Muscle layer of duodenum (tissue), 2 donors: ENCODE measurements around the gene CTH.
"Not testable (repeated sequence)": the region's sequence is repeated elsewhere in the genome, so short reads cannot be mapped to it uniquely, and the experiment has no call there.

Source experiments
- H3K27ac ChIP-seq: one replicate; pipeline ENCODE4 v1.7.0; 2013; ENCODE audit warnings: mild to moderate bottlenecking, low read length
- H3K27me3 ChIP-seq: one replicate; pipeline ENCODE4 v1.7.0; 2013; ENCODE audit warnings: low read depth, mild to moderate bottlenecking, control low read depth, low read length
- H3K36me3 ChIP-seq, 2 donors: one replicate each; pipeline ENCODE4 v1.7.0; 2013; ENCODE audit warnings: low read length in 2 of 2, control low read depth in 1 of 2, mild to moderate bottlenecking in 1 of 2; ENCODE audit not compliant: insufficient read depth in 2 of 2, control insufficient read depth in 1 of 2
- H3K4me1 ChIP-seq, 2 donors: one replicate each; pipeline ENCODE4 v1.7.0; 2013; ENCODE audit warnings: low read length in 2 of 2, mild to moderate bottlenecking in 2 of 2, control low read depth in 1 of 2, moderate library complexity in 1 of 2; ENCODE audit not compliant: insufficient read depth in 2 of 2, control insufficient read depth in 1 of 2
- H3K4me3 ChIP-seq, 2 donors: one replicate each; pipeline ENCODE4 v1.7.0; 2013; ENCODE audit warnings: low read length in 2 of 2, low read depth in 1 of 2, mild to moderate bottlenecking in 1 of 2
- H3K9me3 ChIP-seq, 2 donors: one replicate each; pipeline ENCODE4 v1.7.0; 2013; ENCODE audit warnings: low read length in 2 of 2, control low read depth in 1 of 2, mild to moderate bottlenecking in 1 of 2; ENCODE audit not compliant: control insufficient read depth in 1 of 2
- donor health status: healthy.

The CTH gene

DNA sequence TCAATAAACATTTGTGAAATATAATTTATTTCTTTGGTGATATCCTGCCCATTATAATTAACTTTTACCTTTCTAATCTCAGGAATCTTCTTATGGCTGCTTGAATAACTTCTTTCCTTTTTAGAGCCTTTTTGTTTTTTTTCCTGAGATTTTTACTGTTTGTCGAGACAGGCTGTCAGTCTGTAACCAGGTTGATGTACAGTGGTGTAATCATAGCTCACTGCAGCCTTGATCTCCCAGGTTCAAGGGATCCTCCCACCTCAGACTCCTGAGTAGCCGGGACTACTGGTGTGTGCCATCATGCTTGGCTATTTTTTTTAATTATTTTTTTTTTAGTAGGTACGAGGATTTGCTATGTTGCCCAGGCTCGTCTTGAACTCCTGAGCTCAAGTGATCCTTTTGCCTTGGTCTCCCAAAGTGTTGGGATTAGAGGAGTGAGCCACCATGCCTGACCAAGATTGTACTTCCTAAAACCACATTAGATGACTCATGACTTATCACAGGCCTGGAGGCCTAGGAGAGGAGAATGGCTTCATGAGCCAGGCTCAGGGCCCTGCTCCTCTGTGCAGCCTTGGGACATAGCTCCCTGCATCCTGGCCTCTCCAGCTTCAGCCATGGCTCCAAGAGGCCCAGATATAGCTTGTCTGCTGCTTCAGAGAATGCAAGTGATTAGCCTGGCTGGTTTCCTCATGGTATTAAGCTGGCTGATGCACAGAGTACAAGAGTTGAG, 48.6 kb downstream of the CTH start:
- Histone ChIP-seq H3K9me3 (no peaks in the 10 kb centered on the region), H3K27me3 (no peaks in the 10 kb centered on the region), H3K4me3 (no peak overlapping the region), H3K36me3 (no peaks in the 10 kb centered on the region), H3K4me1 (no peaks in the 10 kb centered on the region), H3K27ac (no peak overlapping the region)

DNA sequence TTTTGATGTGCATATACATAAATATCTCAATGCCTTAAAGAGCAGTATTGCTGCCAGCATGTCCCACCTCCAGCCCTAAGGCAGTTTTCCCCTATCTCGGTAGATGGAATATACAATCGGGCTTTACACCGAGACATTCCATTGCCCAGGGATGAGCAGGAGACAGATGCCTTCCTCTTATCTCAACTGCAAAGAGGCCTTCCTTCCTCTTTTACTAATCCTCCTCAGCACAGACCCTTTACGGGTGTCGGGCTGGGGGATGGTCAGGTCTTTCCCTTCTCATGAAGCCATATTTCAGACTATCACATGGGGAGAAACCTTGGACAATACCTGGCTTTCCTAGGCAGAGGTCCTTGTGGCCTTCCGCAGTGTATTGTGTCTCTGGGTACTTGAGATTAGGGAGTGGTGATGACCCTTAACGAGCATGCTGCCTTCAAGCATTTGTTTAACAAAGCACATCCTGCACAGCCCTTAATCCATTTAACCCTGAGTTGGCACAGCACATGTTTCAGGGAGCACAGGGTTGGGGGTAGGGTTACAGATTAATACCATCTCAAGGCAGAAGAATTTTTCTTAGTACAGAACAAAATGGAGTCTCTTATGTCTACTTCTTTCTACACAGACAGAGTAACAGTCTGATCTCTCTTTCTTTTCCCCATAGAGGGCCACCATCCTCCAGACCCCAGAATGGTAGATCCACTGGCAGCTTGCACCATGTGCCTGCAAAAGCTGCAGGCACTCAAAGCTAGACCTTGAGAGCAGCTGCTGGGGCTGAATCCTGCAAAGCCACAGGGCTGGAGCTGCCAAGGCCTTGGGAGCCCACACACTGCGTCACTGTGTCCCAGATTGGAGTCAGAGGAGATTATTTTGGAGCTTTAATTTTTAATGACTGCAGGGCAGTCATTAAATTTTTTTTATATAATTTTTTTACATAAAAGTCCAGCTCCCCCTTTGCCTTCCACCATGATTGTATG, 50.0 kb downstream of the CTH start:
- H3K4me3 ChIP-seq, H3K9me3 ChIP-seq, H3K4me1 ChIP-seq, H3K36me3 ChIP-seq, H3K27me3 ChIP-seq, H3K27ac ChIP-seq: not testable (repeated sequence)

DNA sequence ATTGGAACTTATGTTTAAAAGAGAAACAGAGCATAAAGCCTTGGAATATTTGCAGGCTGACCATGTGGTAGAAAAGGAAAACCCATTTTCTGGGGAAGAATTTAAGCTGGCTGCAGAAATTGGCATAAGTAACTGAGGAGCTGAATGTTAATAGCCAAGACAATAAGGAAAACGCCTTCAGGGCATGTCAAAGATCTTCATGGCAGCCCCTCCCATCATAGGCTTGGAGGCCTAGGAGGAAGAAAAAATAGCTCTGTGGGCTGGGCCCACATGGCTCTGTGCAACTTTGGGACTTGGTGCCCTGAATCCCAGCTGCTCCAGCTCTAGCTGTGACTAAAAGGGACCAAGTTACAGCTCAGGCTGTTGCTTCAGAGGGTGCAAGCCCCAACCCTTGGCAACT, 51.5 kb downstream of the CTH start:
- no peak overlapping the region for H3K4me3 ChIP-seq
- no peaks in the 10 kb centered on the region for H3K36me3 ChIP-seq
- H3K27ac ChIP-seq, result no peak overlapping the region
- no peaks in the 10 kb centered on the region for H3K4me1 ChIP-seq
- H3K27me3 ChIP-seq, result no peaks in the 10 kb centered on the region
- no peaks in the 10 kb centered on the region for H3K9me3 ChIP-seq

DNA sequence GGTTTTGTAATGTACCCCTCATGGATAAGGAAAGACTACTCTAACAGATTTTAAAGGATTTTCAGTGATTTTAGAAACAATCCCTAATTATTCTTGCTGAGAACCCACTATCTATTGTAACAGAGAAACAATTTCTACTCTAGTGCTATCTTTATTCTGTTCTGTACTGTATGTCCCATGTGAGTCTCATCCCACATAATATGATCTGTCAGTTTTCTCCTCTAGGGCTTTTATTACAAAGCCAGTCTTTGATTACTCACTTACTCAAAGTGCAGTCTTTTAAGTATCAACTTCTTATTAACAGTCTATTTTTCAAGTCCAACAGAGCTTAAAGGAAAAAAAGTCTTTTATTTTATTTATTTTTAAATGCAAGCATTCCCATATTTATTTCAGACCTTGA, 54.8 kb downstream of the CTH start:
- no peaks in the 10 kb centered on the region for H3K9me3 ChIP-seq
- H3K4me1 ChIP-seq, result no peaks in the 10 kb centered on the region
- no peaks in the 10 kb centered on the region for H3K36me3 ChIP-seq
- H3K27me3 ChIP-seq, result no peaks in the 10 kb centered on the region
- H3K4me3 ChIP-seq, result no peak overlapping the region
- H3K27ac ChIP-seq, result no peak overlapping the region

DNA sequence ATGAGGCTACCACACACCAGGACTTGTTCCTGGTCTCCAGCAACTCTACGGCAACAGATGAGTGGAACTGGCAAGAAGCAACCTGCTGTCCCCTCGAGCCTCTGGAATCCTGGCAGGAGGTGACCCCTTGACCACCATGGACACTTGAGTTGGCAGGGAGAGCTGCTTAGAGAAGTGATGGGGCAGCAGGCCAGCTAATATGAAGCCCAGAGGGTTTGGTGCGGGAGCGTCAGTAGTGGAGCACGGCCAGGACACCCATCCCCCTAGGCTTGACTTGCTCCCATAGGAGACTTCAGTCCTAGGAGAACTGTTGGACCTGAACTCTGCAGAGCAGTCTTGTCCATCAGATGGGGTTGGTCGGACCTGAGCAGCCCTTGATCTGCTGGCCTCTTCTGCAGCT, 56.5 kb downstream of the CTH start:
- no peaks in the 10 kb centered on the region for H3K9me3 ChIP-seq
- no peaks in the 10 kb centered on the region for H3K4me1 ChIP-seq
- no peaks in the 10 kb centered on the region for H3K36me3 ChIP-seq
- no peaks in the 10 kb centered on the region for H3K27me3 ChIP-seq
- no peak overlapping the region for H3K4me3 ChIP-seq
- H3K27ac ChIP-seq, result no peak overlapping the region

DNA sequence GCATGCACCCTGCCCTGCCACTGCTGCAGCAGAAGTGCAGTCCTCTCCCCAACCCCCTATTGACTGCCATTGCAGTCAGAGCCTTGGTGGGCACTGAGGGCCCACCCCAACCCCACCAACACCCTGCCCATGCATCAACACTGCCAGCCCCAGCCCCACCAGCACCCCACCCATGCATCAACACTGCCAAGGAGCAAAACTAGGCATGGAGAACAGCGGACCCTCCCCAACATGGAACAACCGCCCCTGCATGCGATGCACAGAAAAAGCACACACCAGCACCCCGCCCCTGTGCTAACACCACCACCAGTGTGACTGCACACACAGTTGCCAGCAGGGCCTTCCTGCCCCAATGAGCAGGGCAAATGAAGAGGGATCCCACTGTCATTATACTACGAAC, 57.1 kb downstream of the CTH start:
- Histone ChIP-seq H3K4me3 (no peak overlapping the region), H3K9me3 (no peaks in the 10 kb centered on the region), H3K36me3 (no peaks in the 10 kb centered on the region), H3K27me3 (no peaks in the 10 kb centered on the region), H3K4me1 (no peaks in the 10 kb centered on the region), H3K27ac (no peak overlapping the region)

DNA sequence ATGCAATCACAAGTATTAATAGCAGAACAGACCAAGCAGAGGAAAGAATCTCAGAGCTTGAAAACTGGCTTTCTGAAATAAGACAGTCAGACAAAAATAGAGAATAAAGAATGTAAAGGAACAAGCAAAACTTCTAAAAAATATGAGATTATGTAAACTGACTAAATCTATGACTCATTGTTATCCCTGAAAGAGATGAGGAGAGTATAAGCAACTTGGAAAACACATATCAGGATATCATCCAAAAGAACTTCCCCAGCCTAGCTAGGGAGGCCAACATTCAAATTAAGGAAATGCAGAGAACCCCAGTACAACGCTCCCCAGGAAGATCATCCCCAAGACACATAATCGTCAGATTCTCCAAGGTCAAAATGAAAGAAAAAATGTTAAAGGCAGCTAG, 58.1 kb downstream of the CTH start:
- not testable (repeated sequence) for H3K4me3 ChIP-seq, H3K36me3 ChIP-seq, H3K27me3 ChIP-seq, H3K27ac ChIP-seq, H3K4me1 ChIP-seq, H3K9me3 ChIP-seq

DNA sequence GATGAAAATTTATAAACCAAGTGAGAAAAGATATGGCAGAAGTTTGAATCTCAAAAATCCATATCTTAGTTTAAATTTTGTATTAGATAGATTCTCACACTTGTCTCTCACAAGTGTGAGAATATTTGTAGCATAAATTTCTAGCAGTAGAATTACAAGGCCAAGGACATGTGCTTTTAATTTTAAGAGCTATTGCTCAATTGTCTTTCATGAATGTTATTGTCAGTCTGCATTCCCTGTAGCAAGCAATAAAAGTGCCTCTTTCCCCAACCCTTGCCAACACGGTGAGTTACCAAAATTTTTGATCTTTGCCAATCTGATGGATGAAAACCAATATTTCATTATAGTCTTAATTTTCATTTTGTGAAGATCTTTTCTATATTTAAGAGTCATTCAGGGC, 64.0 kb downstream of the CTH start:
- no peaks in the 10 kb centered on the region for H3K9me3 ChIP-seq
- H3K4me1 ChIP-seq, result no peaks in the 10 kb centered on the region

DNA sequence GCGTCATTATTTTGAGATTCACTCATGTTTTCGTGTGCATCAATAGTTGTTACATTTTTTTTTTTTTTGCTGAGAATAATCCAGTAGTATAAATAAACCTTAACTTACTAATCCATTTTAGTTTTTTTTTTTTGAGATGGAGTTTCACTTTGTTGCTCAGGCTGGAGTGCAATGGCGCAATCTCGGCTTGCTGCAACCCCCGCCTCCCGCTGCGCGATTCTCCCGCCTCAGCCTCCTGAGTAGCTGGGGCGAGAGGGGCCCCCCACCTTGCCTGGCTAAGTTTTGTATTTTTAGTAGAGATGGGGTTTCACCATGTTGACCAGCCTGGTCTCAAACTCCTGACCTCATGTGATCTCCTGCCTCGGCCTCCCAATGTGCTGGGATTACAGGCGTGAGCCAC, 66.0 kb downstream of the CTH start:
- Histone ChIP-seq H3K27me3 (no peaks in the 10 kb centered on the region), H3K4me3 (no peak overlapping the region), H3K27ac (no peak overlapping the region), H3K9me3 (no peaks in the 10 kb centered on the region), H3K36me3 (no peaks in the 10 kb centered on the region), H3K4me1 (no peaks in the 10 kb centered on the region)

More for the DNA sequence above, 64.0 kb downstream of the CTH start:
- Histone ChIP-seq H3K4me3 (no peak overlapping the region), H3K36me3 (no peaks in the 10 kb centered on the region), H3K27ac (no peak overlapping the region), H3K27me3 (no peaks in the 10 kb centered on the region)

DNA sequence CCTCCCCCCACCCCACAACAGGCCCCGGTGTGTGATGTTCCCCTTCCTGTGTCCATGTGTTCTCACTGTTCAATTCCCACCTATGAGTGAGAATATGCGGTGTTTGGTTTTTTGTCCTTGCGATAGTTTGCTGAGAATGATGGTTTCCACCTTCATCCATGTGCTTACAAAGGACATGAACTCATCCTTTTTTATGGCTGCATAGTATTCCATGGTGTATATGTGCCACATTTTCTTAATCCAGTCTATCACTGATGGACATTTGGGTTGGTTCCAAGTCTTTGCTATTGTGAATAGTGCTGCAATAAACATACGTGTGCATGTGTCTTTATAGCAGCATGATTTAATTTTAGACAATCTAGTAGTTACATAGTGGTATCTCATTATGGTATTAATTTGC, 66.8 kb downstream of the CTH start:
- not testable (repeated sequence) for H3K9me3 ChIP-seq, H3K27me3 ChIP-seq, H3K4me1 ChIP-seq, H3K27ac ChIP-seq, H3K4me3 ChIP-seq, H3K36me3 ChIP-seq

DNA sequence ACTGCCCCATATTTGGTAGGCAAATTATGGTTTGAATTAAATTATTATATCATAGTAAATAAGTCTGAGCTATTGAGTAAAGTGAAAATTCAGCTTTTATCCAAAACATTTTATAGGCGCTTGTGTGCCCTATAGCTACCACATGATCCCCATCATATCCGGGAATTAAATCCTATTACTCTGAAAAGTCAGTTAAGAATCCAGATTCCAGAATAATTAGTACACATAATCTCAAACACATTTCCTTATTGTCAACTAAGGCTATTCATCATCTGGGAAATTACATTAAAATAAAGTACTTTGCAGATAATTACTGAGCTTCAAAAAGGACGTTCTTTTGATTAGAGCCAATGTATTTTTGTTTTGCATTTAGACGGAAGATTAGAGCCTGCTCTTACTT, 72.3 kb downstream of the CTH start:
- Histone ChIP-seq H3K9me3 (no peaks in the 10 kb centered on the region), H3K27ac (no peak overlapping the region), H3K4me3 (no peak overlapping the region), H3K36me3 (no peaks in the 10 kb centered on the region), H3K27me3 (no peaks in the 10 kb centered on the region), H3K4me1 (peaks cover 7 to 9% of the 10 kb centered on the region in 2 donors)
